GM12891 (cell line): ENCODE measurements around the gene FHOD1.

Source experiments
- POLR2A ChIP-seq: IDR thresholded peaks from 2 replicates; pipeline ENCODE4 v1.6.1; 2011; ENCODE audit warnings: low read depth, low read length, control low read depth
- POLR2AphosphoS5 ChIP-seq: IDR thresholded peaks from 2 replicates; pipeline ENCODE4 v1.6.1; 2011; ENCODE audit warnings: low read depth, low read length, control low read depth
- SPI1 ChIP-seq: IDR thresholded peaks from 2 replicates; pipeline ENCODE4 v1.6.1; 2011; ENCODE audit warnings: low read depth, low read length, control low read depth

DNA sequence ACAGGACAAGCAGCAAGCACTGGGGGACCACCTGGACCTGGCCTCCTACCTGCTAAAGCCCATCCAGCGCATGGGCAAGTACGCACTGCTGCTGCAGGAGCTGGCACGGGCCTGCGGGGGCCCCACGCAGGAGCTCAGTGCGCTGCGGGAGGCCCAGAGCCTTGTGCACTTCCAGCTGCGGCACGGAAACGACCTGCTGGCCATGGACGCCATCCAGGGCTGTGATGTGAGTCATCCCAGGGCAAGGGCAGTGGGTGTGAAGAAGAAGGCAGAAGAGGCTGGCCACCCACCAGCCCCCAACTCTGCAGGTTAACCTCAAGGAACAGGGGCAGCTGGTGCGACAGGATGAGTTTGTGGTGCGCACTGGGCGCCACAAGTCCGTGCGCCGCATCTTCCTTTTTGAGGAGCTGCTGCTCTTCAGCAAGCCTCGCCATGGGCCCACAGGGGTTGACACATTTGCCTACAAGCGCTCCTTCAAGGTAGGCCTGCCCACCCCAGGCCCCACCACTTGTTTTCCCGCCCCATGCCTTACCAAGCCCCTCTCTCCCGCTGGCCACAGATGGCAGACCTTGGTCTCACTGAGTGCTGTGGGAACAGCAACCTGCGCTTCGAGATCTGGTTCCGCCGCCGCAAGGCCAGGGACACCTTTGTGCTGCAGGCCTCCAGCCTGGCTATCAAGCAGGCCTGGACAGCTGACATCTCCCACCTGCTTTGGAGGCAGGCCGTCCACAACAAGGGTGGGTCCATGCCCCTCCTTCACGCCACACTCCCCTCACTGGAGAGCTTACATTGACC lies 39.4 kb upstream of the FHOD1 start:
- TF ChIP-seq POLR2A = no peak
- TF ChIP-seq POLR2AphosphoS5 = no peak
- no peak for TF ChIP-seq SPI1
